Measurements from ENCODE around the gene CCDC93. TPM values are rescaled to one million over a fixed set of nuclear protein-coding genes. Genes with fewer than 3 reads are reported as not detected.
A peak's percentile ranks its signal among the peaks of the same experiment; 100 is the strongest.

Gene CCDC93
- total RNA-seq, 6 experiments from 2014 or later, result 13.4 to 17.2 (median 14.4) TPM

- peak; percentile 27 for DNase-seq
- H3K9me3 Mint-ChIP-seq, result peaks cover 8% of the 10 kb centered on the region
- TF ChIP-seq, protein P1, sequence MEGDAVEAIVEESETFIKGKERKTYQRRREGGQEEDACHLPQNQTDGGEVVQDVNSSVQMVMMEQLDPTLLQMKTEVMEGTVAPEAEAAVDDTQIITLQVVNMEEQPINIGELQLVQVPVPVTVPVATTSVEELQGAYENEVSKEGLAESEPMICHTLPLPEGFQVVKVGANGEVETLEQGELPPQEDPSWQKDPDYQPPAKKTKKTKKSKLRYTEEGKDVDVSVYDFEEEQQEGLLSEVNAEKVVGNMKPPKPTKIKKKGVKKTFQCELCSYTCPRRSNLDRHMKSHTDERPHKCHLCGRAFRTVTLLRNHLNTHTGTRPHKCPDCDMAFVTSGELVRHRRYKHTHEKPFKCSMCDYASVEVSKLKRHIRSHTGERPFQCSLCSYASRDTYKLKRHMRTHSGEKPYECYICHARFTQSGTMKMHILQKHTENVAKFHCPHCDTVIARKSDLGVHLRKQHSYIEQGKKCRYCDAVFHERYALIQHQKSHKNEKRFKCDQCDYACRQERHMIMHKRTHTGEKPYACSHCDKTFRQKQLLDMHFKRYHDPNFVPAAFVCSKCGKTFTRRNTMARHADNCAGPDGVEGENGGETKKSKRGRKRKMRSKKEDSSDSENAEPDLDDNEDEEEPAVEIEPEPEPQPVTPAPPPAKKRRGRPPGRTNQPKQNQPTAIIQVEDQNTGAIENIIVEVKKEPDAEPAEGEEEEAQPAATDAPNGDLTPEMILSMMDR (IDR thresholded peaks at IDR 0.05), result peak; percentile 93
- peaks cover 4% of the 10 kb centered on the region; the same call in 1 of the 2 replicates for H3K36me3 Mint-ChIP-seq (ENCODE audit: low read depth)
- no peaks in the 10 kb centered on the region for H3K4me1 Mint-ChIP-seq (ENCODE audit: low read depth)
- H3K27me3 Mint-ChIP-seq (ENCODE audit: insufficient read depth), result peaks cover 8% of the 10 kb centered on the region
- no peak overlapping the region for H3K27ac Mint-ChIP-seq
- no peak overlapping the region for H3K4me3 Mint-ChIP-seq
These were observed 18.5 kb upstream of the CCDC93 start for GRCh38 chr2:118032169-118033013.

DNA sequence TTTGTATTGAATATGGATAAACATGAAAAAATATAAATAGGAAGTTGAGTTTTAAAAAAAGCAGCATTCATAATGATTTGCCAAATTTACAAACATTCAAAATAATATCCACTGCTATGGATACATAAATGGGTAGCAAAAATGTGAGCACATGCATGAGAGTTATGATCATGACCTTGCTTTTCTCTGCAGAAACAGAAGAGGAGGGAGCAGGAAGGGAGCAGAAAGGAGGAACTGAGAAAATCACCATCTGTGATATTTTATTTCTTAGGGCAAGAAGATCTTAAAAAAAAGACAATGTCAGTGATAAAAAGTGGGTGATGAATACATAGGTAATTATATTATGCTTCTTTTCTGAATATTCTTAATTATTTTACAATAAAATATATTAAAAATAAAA, 17.7 kb upstream of the CCDC93 start:
- Mint-ChIP-seq H3K9me3 (peaks cover 7% of the 10 kb centered on the region), H3K4me1 (ENCODE audit: low read depth) (no peaks in the 10 kb centered on the region), H3K27me3 (ENCODE audit: insufficient read depth) (peaks cover 8% of the 10 kb centered on the region), H3K4me3 (no peak overlapping the region), H3K36me3 (ENCODE audit: low read depth) (peaks cover 4% of the 10 kb centered on the region; the same call in 1 of the 2 replicates), H3K27ac (no peak overlapping the region)
- TF ChIP-seq, protein P1 (IDR thresholded peaks at IDR 0.05), result no peak
- DNase-seq, result no peak

GRCh38 chr2:118029025-118029424, 15.2 kb upstream of the CCDC93 start:
- H3K27me3 Mint-ChIP-seq (ENCODE audit: insufficient read depth), result peaks cover 13% of the 10 kb centered on the region
- H3K36me3 Mint-ChIP-seq (ENCODE audit: low read depth), result no peaks in the 10 kb centered on the region
- H3K4me3 Mint-ChIP-seq, result no peak overlapping the region
- H3K9me3 Mint-ChIP-seq, result no peaks in the 10 kb centered on the region
- H3K4me1 Mint-ChIP-seq (ENCODE audit: low read depth), result no peaks in the 10 kb centered on the region
- DNase-seq, result no peak
- TF ChIP-seq, protein P1 (IDR thresholded peaks at IDR 0.05), result no peak
- H3K27ac Mint-ChIP-seq, result no peak overlapping the region

DNA sequence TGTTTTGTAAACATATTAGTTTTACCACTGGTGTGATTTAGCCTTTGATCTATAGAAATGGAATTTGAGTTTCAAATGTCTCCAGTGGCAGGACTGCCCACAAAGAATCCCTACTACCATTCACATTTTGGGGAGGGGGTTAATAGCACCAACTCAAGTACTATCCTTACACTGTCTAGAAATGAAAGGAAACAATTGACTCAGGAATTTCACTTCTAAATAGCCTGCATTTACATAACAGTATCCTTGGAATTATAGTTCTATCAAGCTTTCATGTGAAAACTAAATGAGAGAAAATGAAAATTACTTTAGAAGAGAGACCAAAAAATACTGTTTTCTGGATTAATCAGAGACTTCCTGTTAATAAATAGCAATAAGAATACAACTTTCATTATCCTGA, 7.5 kb upstream of the CCDC93 start:
- TF ChIP-seq, protein P1 (IDR thresholded peaks at IDR 0.05), result no peak
- Mint-ChIP-seq H3K4me1 (ENCODE audit: low read depth) (peaks cover 7% of the 10 kb centered on the region; the same call in 1 of the 2 replicates), H3K36me3 (ENCODE audit: low read depth) (no peaks in the 10 kb centered on the region), H3K27ac (no peak overlapping the region), H3K4me3 (no peak overlapping the region), H3K27me3 (ENCODE audit: insufficient read depth) (peaks cover 15% of the 10 kb centered on the region), H3K9me3 (no peaks in the 10 kb centered on the region; the same call in 1 of the 2 replicates)
- no peak for DNase-seq

DNA sequence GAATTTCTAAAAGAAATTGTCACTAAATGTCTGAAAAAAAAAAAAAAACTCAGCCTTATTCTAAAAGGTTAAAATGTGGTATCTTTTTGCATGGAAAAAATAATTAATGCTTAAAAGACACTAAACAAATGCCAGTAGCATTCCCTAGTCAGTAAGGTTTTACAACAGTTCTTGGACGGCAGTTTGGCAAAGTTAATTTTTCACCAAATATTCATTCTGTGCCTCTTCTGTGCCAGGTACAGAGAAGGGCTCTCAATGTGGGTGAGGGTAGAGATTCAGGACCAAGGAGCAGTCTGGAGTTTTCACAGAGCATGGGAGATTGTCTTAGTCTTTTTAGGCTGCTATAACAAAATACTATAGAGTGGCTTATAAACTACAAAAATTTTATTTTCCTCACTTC, 6.0 kb upstream of the CCDC93 start:
- Mint-ChIP-seq H3K27me3 (ENCODE audit: insufficient read depth) (peaks cover 13% of the 10 kb centered on the region), H3K27ac (no peak overlapping the region), H3K9me3 (no peaks in the 10 kb centered on the region; the same call in 1 of the 2 replicates), H3K4me1 (ENCODE audit: low read depth) (peaks cover 8% of the 10 kb centered on the region), H3K4me3 (no peak overlapping the region), H3K36me3 (ENCODE audit: low read depth) (no peaks in the 10 kb centered on the region)
- no peak for DNase-seq
- TF ChIP-seq, protein P1 (IDR thresholded peaks at IDR 0.05), result no peak

Data from HFFc6 (cell line).